Endothelial cell of umbilical vein (primary cell): ENCODE results near the gene ZPLD1. TPM values are rescaled to one million over a fixed set of nuclear protein-coding genes. Genes with fewer than 3 reads are reported as not detected.

Source experiments
- BruUV-seq: library from RNA; stranded (reverse); fragments of 400-500 nt; replicated peaks from 2 replicates; lab custom pipeline; 2021; lab: Mats Ljungman, UMichigan
- CTCF ChIA-PET: fragments of 300-600, 350-600 bp; sonication (Branson Sonifier 250); formaldehyde crosslinking; loops from one replicate; lab custom pipeline; 2021; ENCODE audit warnings: antibody characterized with exemption, inconsistent platforms; lab: Charles Lee
- POLR2A ChIA-PET: fragments of 300-600, 350-600 bp; sonication (Branson Sonifier 250); formaldehyde crosslinking; loops from one replicate; lab custom pipeline; 2021; ENCODE audit warnings: antibody characterized with exemption, inconsistent platforms; lab: Charles Lee
- DNase-seq: peaks from one replicate; pipeline ENCODE4 v3.0.0-alpha.2; 2011; ENCODE audit warnings: low read depth, low spot score
- FAIRE-seq: peaks from 2 replicates; lab custom pipeline; 2011; peaks lifted over from hg19 to GRCh38; lab: Jason Lieb, UNC
- H2AFZ ChIP-seq: 2 replicates; pipeline ENCODE4 v1.6.0; 2012; ENCODE audit warnings: low read depth, low read length, control low read depth, inconsistent platforms
- H3K27ac ChIP-seq: 2 replicates; pipeline ENCODE4 v1.5.1; 2011; ENCODE audit warnings: low read depth, mild to moderate bottlenecking, control low read depth, low read length, moderate library complexity; ENCODE audit not compliant: insufficient read depth
- H3K27me3 ChIP-seq, 2 experiments: 2 replicates each; pipeline versions ENCODE4 v1.6.0 to v1.6.1; 2011; ENCODE audit warnings: low read length in 2 of 2, mixed read lengths in 1 of 2; ENCODE audit not compliant: control insufficient read depth in 2 of 2, insufficient read depth in 2 of 2
- H3K36me3 ChIP-seq, 2 experiments: 2 replicates in 1 of 2; 3 replicates in 1 of 2; pipeline ENCODE4 v1.5.1; 2011; ENCODE audit warnings: low read length in 2 of 2, mild to moderate bottlenecking in 1 of 2, moderate library complexity in 1 of 2; ENCODE audit not compliant: control insufficient read depth in 2 of 2, insufficient read depth in 2 of 2; ENCODE audit errors: extremely low read depth in 1 of 2
- H3K4me1 ChIP-seq: 3 replicates; pipeline ENCODE4 v1.5.1; 2011; ENCODE audit warnings: mild to moderate bottlenecking, low read length; ENCODE audit not compliant: control insufficient read depth, insufficient read depth; ENCODE audit errors: extremely low read depth
- H3K4me2 ChIP-seq: 2 replicates; pipeline ENCODE4 v1.6.1; 2011; ENCODE audit warnings: low read length, control low read depth, mixed read lengths; ENCODE audit not compliant: insufficient read depth
- H3K4me3 ChIP-seq, 3 experiments: fragments of 200-600 bp in 1 of 3; sonication (generic), shearing (Covaris generic) in 1 of 3; replicated peaks in 1 of 3; 2 replicates each; pipeline ENCODE4 v1.5.1; 2011 to 2016; ENCODE audit warnings: control low read depth in 3 of 3, low read length in 3 of 3, mild to moderate bottlenecking in 2 of 3, inconsistent platforms in 1 of 3, low read depth in 1 of 3, moderate library complexity in 1 of 3; ENCODE audit not compliant: insufficient read depth in 1 of 3
- H3K79me2 ChIP-seq: 2 replicates; pipeline ENCODE4 v1.6.0; 2012; ENCODE audit warnings: low read length, inconsistent platforms; ENCODE audit not compliant: control insufficient read depth, insufficient read depth
- H3K9ac ChIP-seq: replicated peaks from 2 replicates; pipeline ENCODE3; 2011; ENCODE audit warnings: low read length, control low read depth; ENCODE audit not compliant: insufficient read depth; ENCODE audit errors: extremely low read depth
- H3K9me1 ChIP-seq: replicated peaks from 3 replicates; pipeline ENCODE4 v1.6.0; 2011; ENCODE audit warnings: mild to moderate bottlenecking, low read length; ENCODE audit not compliant: control insufficient read depth, insufficient read depth; ENCODE audit errors: extremely low read depth
- H3K9me3 ChIP-seq: replicated peaks from 2 replicates; pipeline ENCODE4 v1.5.1; 2012; ENCODE audit warnings: low read length, inconsistent platforms; ENCODE audit not compliant: control insufficient read depth, insufficient read depth
- H4K20me1 ChIP-seq: replicated peaks from 2 replicates; pipeline ENCODE3; 2011; ENCODE audit warnings: mild to moderate bottlenecking, low read length; ENCODE audit not compliant: control insufficient read depth, insufficient read depth; ENCODE audit errors: extremely low read depth
- CTCF ChIP-seq, 2 donors: IDR thresholded peaks; 1 replicate in 1 of 2; 2 replicates in 1 of 2; pipeline ENCODE4 v1.5.1; 2011; ENCODE audit warnings: low read length in 2 of 2, mild to moderate bottlenecking in 2 of 2, moderate library complexity in 2 of 2, control low read depth in 1 of 2, inconsistent platforms in 1 of 2, low read depth in 1 of 2; ENCODE audit not compliant: insufficient read depth in 1 of 2; ENCODE audit errors: extremely low read depth in 1 of 2
- EZH2 ChIP-seq: IDR thresholded peaks from 2 replicates; pipeline ENCODE4 v1.6.1; 2012; ENCODE audit warnings: borderline replicate concordance, low read depth, mild to moderate bottlenecking, moderate library complexity, low read length, inconsistent platforms; ENCODE audit not compliant: severe bottlenecking
- FOS ChIP-seq: IDR thresholded peaks from 2 replicates; pipeline ENCODE4 v1.6.1; 2011; ENCODE audit warnings: mild to moderate bottlenecking, low read length, moderate library complexity, borderline replicate concordance; ENCODE audit not compliant: insufficient read depth
- GATA2 ChIP-seq: IDR thresholded peaks from 2 replicates; pipeline ENCODE4 v1.7.0; 2011; ENCODE audit warnings: low read depth, mild to moderate bottlenecking, moderate library complexity, mixed read lengths, low read length; ENCODE audit not compliant: insufficient read length, insufficient read depth
- JUN ChIP-seq: IDR thresholded peaks from 2 replicates; pipeline ENCODE4 v1.6.1; 2011; ENCODE audit warnings: borderline replicate concordance, low read depth; ENCODE audit not compliant: insufficient read length, insufficient read depth
- MAX ChIP-seq: IDR thresholded peaks from 2 replicates; pipeline ENCODE4 v1.6.1; 2011; ENCODE audit not compliant: insufficient read depth, insufficient read length
- MYC ChIP-seq: IDR thresholded peaks from one replicate; pipeline ENCODE4 v1.6.1; 2011; ENCODE audit warnings: mild to moderate bottlenecking, low read depth, low read length
- POLR2A ChIP-seq: IDR thresholded peaks from 2 replicates; pipeline ENCODE4 v1.6.1; 2012; ENCODE audit warnings: low read depth, mild to moderate bottlenecking, control low read depth, low read length
- POLR2AphosphoS5 ChIP-seq: IDR thresholded peaks from 2 replicates; pipeline ENCODE4 v1.6.1; 2012; ENCODE audit warnings: low read depth, mild to moderate bottlenecking, control low read depth, low read length, moderate library complexity; ENCODE audit not compliant: insufficient read depth
- dilution Hi-C: fragments of 300-500 bp; cut with MboI; formaldehyde crosslinking; loops from one replicate; pipeline ENCODE4 v1.15.0; 2019; ENCODE audit warnings: low sequenced_read_pairs; ENCODE audit not compliant: extremely low pct_ligation_motif_present
- intact Hi-C: fragments of 100-400 bp; cut with micrococcal nuclease; formaldehyde crosslinking; loops from one replicate; pipeline ENCODE4 v1.10.0; 2022
- polyA plus RNA-seq, 4 experiments: library from polyadenylated mRNA; depleted of rRNA in 3 of 4; stranded (reverse) in 3 of 4; unstranded in 1 of 4; fragments of >200 nt; gene quantifications; 2 replicates each; pipeline versions ENCODE4 v1.2.1 to v1.2.3, GENCODE V29; 2011 to 2012; ENCODE audit warnings: missing spikeins in 1 of 4
- total RNA-seq: library from RNA; stranded (reverse); gene quantifications from 2 replicates; pipeline ENCODE4 v1.2.3, GENCODE V29; 2021

Gene ZPLD1
- total and polyA plus RNA-seq, 2 donors (not counting 3 experiments of a cell fraction or from before 2014, with no cell fraction given), result not detected

- dilution Hi-C loops (no loop called here), intact Hi-C loops (no loop called here)
- no peak for FAIRE-seq
Measured at GRCh38 chr3:102419786-102420185, 15.0 kb upstream of the ZPLD1 start.

More at GRCh38 chr3:102419786-102420185, 15.0 kb upstream of the ZPLD1 start:
- H3K79me2 ChIP-seq, result no peaks in the 10 kb centered on the region
- no peaks in the 10 kb centered on the region for H3K4me1 ChIP-seq
- H3K4me3 ChIP-seq, result no peak overlapping the region
- H3K36me3 ChIP-seq, result no peaks in the 10 kb centered on the region
- no peak overlapping the region for H3K27ac ChIP-seq
- H2AFZ ChIP-seq, result no peak overlapping the region
- H4K20me1 ChIP-seq, result no peaks in the 10 kb centered on the region
- no peak for DNase-seq
- H3K27me3 ChIP-seq, result peaks cover 0 to 2% of the 10 kb centered on the region in 2 experiments
- no peaks in the 10 kb centered on the region for H3K9me3 ChIP-seq
- TF ChIP-seq EZH2 (no peak), FOS (no peak), GATA2 (no peak), MAX (no peak), MYC (no peak), CTCF (IDR thresholded peaks at IDR 0.05; ENCODE audit: extremely low read depth in 1 of 2, insufficient read depth in 1 of 2, low read depth in 1 of 2, low read length in 2 of 2) (no peak), POLR2A (no peak), JUN (no peak), POLR2AphosphoS5 (no peak)
- POLR2A ChIA-PET, result no interaction called here
- no peaks in the 10 kb centered on the region for H3K9me1 ChIP-seq
- no peak overlapping the region for H3K9ac ChIP-seq
- H3K4me2 ChIP-seq, result no peak overlapping the region
- no TSS peak for BruUV-seq
- CTCF ChIA-PET, result interaction anchor here (0.9 kb wide), 1 partner anchor 11 kb away, joined by 3 read pairs; no protein-coding TSS in a partner anchor
